Mammary epithelial cell (primary cell): ENCODE results near the gene LCP1.

ENCODE experiments used
- EZH2 ChIP-seq: IDR thresholded peaks from 2 replicates; pipeline ENCODE4 v1.6.1; 2012; ENCODE audit warnings: low read length, inconsistent platforms, borderline replicate concordance
- TF ChIP-seq, protein P1 (sequence below), 2 donors: IDR thresholded peaks in 1 of 2; conservative IDR thresholded peaks in 1 of 2; 2 replicates each; pipeline ENCODE4 v1.5.1; 2011 to 2012; ENCODE audit warnings: inconsistent platforms in 2 of 2, low read length in 2 of 2, mild to moderate bottlenecking in 2 of 2, control low read depth in 1 of 2, low read depth in 1 of 2; ENCODE audit not compliant: insufficient read depth in 1 of 2; ENCODE audit errors: extremely low read depth in 1 of 2

DNA sequence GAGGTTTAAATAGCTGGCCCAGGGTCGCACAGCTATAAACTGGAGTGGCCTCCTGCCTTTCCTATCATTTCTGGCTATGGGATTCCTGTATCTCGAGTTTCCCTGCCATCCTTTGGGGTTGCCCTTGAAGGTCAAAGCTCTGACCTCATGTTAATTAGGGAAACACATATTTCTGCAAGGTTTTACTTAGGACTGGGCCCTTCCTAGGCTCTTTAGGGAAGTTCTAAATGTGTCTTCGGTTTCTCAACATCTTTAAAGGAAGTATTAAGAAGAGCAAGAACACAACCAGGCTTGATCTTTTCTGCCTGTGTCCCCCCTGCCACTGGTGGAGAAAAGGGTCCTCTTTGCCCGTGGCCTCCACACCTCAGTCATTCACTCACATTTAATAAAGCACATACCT, 10.8 kb downstream of the LCP1 start:
- TF ChIP-seq, protein P1, sequence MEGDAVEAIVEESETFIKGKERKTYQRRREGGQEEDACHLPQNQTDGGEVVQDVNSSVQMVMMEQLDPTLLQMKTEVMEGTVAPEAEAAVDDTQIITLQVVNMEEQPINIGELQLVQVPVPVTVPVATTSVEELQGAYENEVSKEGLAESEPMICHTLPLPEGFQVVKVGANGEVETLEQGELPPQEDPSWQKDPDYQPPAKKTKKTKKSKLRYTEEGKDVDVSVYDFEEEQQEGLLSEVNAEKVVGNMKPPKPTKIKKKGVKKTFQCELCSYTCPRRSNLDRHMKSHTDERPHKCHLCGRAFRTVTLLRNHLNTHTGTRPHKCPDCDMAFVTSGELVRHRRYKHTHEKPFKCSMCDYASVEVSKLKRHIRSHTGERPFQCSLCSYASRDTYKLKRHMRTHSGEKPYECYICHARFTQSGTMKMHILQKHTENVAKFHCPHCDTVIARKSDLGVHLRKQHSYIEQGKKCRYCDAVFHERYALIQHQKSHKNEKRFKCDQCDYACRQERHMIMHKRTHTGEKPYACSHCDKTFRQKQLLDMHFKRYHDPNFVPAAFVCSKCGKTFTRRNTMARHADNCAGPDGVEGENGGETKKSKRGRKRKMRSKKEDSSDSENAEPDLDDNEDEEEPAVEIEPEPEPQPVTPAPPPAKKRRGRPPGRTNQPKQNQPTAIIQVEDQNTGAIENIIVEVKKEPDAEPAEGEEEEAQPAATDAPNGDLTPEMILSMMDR (conservative IDR thresholded peaks at IDR 0.05 in 1 of 2, IDR thresholded peaks at IDR 0.05 in 1 of 2; ENCODE audit: extremely low read depth in 1 of 2, insufficient read depth in 1 of 2, low read depth in 1 of 2, low read length in 2 of 2), result no peak
- TF ChIP-seq EZH2, result no peak
